T-helper 2 cell treated with Interferon-gamma antibody and Interleukin-4, amounts not matched to agents 100 ng/mL and 5 ng/mL, for 36 hours (primary cell): ENCODE results near the gene NFXL1. TPM values are rescaled to one million over a fixed set of nuclear protein-coding genes. Genes with fewer than 3 reads are reported as not detected.
"Not testable (repeated sequence)": the region's sequence is repeated elsewhere in the genome, so short reads cannot be mapped to it uniquely, and the experiment has no call there.

ENCODE experiments used
- intact Hi-C: fragments of 100-400 bp; cut with micrococcal nuclease; formaldehyde crosslinking; loops from one replicate; pipeline ENCODE4 v1.15.1; 2023
- total RNA-seq: library from RNA; stranded (reverse); gene quantifications from 2 replicates; pipeline ENCODE4 v1.2.3, GENCODE V29; 2022

The NFXL1 gene
- total RNA-seq, result 11.8 and 12.0 TPM in 2 replicates

GRCh38 chr4:47914220-47914925, at the start of gene NFXL1:
TSS of gene NFXL1 (minus strand) at chr4:47914583. CDS start at chr4:47914203, 380 bp downstream.
- intact Hi-C loops, result loop anchor here (1.0 to 10.0 kb wide), 6 partner anchors 77 to 920 kb away; partner anchors contain the start of genes COMMD8, CORIN, FRYL and OCIAD1

DNA sequence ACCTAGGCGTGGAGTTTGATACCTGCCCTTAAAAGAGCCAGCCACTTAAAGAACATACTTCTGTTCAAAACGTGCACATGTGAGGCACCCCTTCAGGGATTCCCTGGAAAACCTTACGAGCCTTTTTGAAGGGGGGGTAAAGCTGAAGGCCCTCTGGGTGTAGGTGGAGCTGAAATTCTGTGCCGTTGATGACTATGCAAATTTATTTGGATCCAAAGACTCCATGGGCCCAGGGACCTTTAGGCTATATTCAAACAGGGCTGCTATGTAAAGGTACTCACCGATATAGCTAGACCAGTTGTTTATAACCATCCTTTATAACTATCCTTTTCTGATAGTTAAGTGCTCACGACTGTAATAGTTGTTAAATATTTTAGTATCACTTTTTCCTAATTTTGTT, 40.3 kb upstream of the NFXL1 start:
- intact Hi-C loops, result no loop called here

DNA sequence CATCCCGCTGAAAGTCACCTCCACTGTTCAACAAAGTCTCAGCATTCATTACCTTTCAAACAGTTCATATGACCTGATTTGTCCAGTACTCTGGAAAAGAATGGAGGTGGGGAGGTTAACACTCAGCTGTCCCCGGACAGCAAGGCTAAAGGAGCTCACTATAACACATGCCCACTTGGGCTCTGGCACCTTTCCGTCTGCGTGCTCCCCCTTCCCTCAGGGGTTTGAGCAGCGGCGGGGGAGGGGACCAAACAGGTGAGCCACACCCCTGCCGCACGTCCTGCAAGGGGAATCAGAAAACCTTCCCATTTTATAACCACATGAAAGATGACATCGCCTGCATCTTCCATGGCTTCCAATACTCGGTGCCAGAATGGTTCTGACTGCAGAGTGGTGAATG, 39.9 kb upstream of the NFXL1 start:
- intact Hi-C loops, result no loop called here

GRCh38 chr4:47945930-47946726, 31.7 kb upstream of the NFXL1 start:
- intact Hi-C loops, result no loop called here

- intact Hi-C loops, result no loop called here
Measured at GRCh38 chr4:47942081-47942819, 27.9 kb upstream of the NFXL1 start.

DNA sequence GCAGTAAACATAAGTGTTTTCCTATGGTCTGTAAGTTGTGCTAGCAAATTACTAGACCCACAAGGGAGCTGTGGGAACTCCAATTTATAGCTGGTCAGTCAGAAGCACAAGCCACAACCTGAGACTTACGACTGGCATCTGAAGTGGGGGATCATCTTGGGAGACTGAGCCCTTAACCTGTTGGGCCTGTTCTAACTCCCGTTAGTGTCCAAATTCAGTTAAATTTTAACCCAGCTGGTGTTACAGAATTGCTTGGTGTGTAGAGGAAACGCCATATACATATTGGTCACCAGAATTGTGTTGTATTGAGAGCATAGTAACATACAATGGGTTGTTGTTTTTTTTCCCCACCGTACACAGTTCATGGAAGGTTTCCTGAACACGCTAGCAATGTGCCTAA, 25.1 kb upstream of the NFXL1 start:
- intact Hi-C loops, result no loop called here

DNA sequence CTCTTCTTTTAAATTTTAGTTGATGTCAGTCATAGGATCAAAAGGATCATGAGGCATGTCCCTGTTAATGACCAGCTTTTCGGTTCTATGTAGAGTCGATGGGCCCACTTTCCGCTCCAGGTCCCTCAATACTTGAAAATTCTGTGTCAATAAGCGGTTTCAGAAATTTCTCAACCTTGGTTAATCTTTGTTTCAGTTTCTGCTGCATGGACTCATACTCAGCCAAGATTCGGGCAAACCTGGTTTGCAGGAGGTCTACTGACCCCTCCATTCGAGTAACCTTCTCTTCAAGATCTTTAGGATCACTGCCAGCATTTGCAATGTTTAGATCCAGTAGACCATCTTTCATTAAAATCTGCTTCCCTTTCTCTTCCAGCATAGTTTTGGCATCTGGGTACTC, 22.0 kb upstream of the NFXL1 start:
- intact Hi-C loops, result no loop called here

GRCh38 chr4:47933840-47934239, 19.5 kb upstream of the NFXL1 start:
- intact Hi-C loops, result loop anchor here (1.0 to 5.0 kb wide), 4 partner anchors 97 to 267 kb away; partner anchors contain the start of gene CORIN

DNA sequence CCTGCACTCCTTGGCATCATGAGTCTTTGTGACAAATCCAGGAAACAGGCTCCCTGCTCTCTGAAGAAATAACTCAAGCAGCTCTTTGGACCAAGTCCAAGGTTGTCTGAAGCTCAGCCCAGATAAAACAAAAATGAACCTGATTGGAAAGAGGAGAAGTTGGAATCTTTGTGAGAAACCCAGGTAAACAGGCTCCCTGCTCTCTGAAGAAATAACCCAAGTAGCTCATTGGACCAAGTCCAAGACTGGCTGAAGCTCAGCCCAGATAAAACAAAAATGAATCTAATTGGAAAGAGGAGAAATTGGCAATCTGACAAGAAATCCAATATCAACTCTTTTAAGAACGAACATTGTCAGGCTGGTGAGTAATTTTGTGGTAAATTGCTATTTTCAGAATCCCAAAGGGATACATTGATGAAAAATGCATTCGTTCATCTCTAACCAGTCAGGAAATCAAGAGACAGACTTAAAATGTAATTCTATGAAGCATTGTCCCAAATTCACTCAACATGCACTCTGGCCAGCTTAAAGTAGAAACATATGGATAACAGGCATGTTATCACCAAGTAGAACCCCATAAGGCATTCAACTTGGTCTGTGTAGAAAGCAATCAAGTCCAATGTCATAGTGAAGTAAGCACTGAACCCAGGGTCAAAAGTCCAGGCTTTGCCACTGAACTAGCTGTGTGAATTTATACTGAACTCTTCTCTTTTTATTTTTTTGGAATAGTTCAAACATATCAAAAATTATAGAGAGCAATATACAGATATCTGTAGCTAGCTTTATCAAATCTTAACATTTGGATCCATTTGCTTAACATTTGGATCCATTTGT, 16.8 kb upstream of the NFXL1 start:
- intact Hi-C loops, result loop anchor here (5.0 kb wide), 2 partner anchors 94 to 264 kb away; partner anchors contain the start of gene CORIN

DNA sequence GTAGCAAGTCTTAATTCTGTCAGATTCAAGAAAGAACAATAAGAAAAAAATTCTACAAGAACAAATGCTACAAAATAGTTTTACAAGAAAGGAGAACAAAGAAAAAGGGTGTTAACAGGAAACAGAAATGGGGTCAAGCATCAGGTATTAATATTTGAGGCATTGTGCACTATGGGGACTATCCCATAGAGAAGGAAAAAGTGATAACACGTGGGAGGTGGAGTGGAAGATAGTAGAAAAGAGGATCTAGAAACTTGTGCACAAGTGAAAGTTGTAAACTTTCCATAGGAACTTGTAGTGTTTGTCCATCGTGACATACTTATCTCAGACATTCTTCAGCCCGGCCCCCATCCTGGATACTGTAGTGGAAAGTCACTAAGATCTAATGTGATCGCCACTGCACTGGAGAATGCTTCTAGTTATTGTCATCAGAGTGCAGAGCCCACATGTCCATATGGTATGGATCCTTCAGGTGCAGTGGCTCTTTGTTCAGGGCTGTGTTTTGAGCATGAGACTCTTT, 15.4 kb upstream of the NFXL1 start:
- intact Hi-C loops, result loop anchor here (5.0 kb wide), 3 partner anchors 92 to 262 kb away; partner anchors contain the start of gene CORIN

DNA sequence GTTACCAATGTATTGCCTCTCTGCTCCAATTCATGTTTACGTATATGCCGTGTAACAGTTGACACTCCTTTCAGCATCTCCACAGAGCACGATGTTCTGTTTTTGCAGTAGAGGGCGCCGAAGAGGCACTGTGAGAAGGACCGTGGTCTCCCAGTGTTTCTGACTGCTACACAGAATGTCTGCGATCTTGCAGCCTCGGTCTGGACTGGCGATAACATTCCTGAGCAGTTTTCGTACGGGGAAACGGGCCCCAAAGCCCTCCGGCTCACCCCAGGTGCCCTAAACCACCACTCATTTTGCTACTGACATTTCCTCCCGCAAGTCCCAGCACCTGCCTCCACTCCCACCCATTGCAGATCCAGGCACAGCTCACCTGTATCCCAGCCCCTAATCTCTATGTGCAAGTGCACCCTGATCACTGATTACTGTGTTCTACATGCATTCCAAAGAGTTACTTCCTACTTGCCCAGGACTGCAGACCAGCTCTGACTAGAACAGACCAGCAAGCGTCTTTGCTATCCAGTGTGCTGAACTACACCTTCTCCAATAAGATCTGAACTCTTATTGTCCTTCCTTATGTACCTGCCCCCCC, 12.4 kb upstream of the NFXL1 start:
- intact Hi-C loops, result loop anchor here (5.0 kb wide), 1 partner anchor 161 kb away; no protein-coding TSS in a partner anchor

DNA sequence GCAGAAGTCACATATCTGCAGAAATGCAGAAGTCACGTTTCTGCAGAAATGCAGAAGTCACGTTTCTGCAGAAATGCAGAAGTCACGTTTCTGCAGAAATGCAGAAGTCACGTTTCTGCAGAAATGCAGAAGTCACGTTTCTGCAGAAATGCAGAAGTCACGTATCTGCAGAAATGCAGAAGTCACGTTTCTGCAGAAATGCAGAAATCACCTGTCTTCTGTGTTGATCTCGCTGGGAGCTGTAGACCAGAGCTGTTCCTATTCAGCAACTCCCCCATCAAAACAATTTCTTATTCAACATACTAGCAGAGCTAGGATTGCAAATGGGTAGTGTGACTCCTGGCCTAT, 8.9 kb upstream of the NFXL1 start:
- intact Hi-C loops, result not testable (repeated sequence)

DNA sequence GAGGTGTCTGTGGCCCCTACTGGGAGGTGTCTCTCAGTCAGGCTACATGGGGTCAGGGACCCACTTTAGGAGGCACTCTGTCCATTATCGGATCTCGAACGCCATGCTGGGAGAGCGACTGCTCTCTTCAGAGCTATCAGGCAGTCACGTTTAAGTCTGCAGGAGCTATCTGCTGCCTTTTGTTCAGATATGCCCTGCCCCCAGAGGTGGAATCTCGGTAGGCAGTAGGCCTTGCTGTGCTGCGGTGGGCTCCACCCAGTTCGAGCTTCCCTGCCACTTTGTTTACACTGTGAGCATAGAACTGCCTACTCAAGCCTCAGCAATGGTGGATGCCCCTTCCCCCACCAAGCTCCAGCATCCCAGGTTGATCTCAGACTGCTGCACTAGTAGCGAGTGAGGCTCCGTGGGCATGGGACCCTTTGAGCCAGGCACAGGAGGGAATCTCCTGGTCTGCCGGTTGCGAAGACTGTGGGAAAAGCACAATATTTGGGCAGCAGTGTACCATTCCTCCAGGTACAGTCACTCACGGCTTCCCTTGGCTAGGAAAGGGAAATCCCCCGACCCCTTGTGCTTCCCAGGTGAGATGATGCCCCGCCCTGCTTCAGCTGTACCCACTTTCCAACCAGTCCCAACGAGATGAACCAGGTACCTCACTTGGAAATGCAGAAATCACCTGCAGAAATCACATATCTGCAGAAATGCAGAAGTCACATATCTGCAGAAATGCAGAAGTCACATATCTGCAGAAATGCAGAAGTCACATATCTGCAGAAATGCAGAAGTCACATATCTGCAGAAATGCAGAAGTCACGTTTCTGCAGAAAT, 8.3 kb upstream of the NFXL1 start:
- intact Hi-C loops, result not testable (repeated sequence)

DNA sequence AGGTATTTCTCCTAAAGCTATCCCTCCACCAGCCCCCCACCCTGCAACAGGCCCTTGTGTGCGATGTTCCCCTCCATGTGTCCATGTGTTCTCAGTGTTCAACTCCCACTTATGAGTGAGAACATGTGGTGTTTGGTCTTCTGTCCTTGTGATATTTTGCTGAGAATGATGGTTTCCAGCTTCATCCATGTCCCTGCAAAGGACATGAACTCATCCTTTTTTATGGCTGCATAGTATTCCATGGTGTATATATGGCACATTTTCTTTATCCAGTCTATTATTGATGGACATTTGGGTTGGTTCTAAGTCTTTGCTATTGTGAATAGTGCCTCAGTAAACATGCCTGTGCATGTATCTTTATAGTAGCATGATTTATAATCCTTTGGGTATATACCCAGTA, 2.8 kb upstream of the NFXL1 start:
- intact Hi-C loops, result loop anchor here (10.0 kb wide), 1 partner anchor 918 kb away; the partner anchor contains the start of gene OCIAD1

GRCh38 chr4:47915378-47915777, 995 bp upstream of the NFXL1 start:
- intact Hi-C loops, result loop anchor here (2.0 to 10.0 kb wide), 3 partner anchors 213 to 919 kb away; partner anchors contain the start of genes FRYL and OCIAD1

DNA sequence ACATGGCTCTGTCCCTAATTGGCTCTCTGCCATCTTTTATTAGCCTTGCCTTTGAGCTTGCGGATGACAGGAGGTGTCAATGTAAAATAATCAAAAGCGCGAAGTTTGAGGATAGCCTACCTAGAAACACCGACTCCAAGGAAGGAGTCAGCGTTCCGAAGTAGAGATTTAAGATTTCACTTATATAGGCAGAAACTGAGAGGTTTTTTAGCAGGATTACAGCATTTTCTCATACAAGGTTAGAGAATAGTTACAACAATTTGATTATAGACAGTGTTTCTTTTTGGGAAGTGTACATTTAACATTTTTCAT, 499 bp upstream of the NFXL1 start:
- intact Hi-C loops, result loop anchor here (1.0 to 10.0 kb wide), 6 partner anchors 78 to 920 kb away; partner anchors contain the start of genes COMMD8, CORIN, FRYL and OCIAD1

- intact Hi-C loops, result loop anchor here (1.0 to 10.0 kb wide), 6 partner anchors 77 to 921 kb away; partner anchors contain the start of genes COMMD8, CORIN, FRYL and OCIAD1
Measured at GRCh38 chr4:47913861-47914219, 543 bp downstream of the NFXL1 start.

DNA sequence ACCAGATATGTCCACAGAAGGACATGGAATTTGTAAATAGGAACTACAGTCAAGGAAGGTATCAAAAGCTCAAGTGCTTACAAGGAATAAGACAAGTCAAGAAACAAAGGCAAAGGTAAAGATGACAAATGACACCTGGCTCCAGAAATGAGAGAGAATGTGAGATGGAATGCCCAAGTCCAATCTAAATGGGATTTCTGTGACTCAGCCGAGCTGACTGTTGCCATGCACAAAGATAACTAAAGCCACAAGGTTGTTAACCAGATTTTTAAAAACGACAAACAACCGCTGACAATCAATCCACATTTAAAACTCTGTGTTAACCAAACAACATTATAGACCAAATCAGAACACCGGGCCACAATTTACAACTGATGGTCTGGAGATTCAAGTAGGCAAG, 1.1 kb downstream of the NFXL1 start:
- intact Hi-C loops, result loop anchor here (5.0 to 10.0 kb wide), 2 partner anchors 76 to 921 kb away; partner anchors contain the start of genes CORIN and OCIAD1

DNA sequence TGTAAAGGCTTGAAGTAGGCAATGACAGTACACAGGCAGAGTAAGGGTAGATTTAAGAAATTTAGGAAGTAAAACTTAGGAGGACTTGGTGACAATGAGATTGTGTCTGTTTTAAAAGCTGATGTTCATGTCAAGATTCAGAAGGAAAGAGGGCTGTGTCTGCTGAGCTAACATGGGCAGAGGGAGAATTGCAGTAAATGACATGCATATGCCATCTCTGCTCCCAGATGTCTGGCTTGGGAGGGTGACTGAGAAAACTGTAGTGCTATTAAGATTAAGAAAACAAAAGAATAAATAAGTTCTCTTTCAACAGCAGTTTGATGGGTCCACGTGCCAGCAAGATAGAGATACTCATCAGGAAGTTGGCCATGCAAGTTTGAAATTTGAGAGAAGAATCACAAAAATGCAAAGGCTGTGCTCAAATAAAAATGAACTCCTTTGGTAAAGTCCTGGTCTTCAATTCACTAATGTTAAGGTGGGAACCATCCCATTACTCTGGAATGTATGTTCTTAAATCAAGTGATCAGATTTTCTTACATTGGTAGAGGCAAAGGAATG, 7.2 kb downstream of the NFXL1 start:
- intact Hi-C loops, result no loop called here
